ENCODE results near the gene FOXI2. TPM values are rescaled to one million over a fixed set of nuclear protein-coding genes. Genes with fewer than 3 reads are reported as not detected.

The FOXI2 gene
- total RNA-seq, 1 donor from 2014 or later: not detected

GRCh38 chr10:127744956-127745355 lies 8.0 kb downstream of the FOXI2 start:
- H3K36me3 Mint-ChIP-seq: no peaks in the 10 kb centered on the region
- no peaks in the 10 kb centered on the region for H3F3A ChIP-seq (ENCODE audit: low read depth)
- H3K9me3 ChIP-seq (ENCODE audit: low read depth): no peaks in the 10 kb centered on the region
- TF ChIP-seq EZH2 (IDR thresholded peaks at IDR 0.05) (no peak), EZH2phosphoT487 (IDR thresholded peaks at IDR 0.05) (no peak), CTCF (IDR thresholded peaks at IDR 0.05) (no peak)
- H3K9me3 Mint-ChIP-seq: peaks cover 12% of the 10 kb centered on the region
- no peaks in the 10 kb centered on the region for H4K20me1 ChIP-seq (ENCODE audit: low read depth)
- H3K9ac ChIP-seq: no peak overlapping the region
- H3K27me3 Mint-ChIP-seq (ENCODE audit: insufficient read depth, low read depth): peaks cover 29% of the 10 kb centered on the region
- no peak overlapping the region for H2AFZ ChIP-seq (replicated peaks)
- H3K79me2 ChIP-seq (ENCODE audit: low read depth): no peaks in the 10 kb centered on the region
- H3K36me3 ChIP-seq: no peaks in the 10 kb centered on the region
- no peak overlapping the region for H3K27ac ChIP-seq
- H3K4me3 ChIP-seq: no peak overlapping the region
- H3K4me2 ChIP-seq: no peak overlapping the region
- H3K4me1 Mint-ChIP-seq: peaks cover 17% of the 10 kb centered on the region
- H3K4me3 Mint-ChIP-seq: no peak overlapping the region
- H3K27ac Mint-ChIP-seq: no peak overlapping the region
- peaks cover 29% of the 10 kb centered on the region for H3K27me3 ChIP-seq
- no peak for DNase-seq (ENCODE audit: low spot score)
- peaks cover 5% of the 10 kb centered on the region for H3K4me1 ChIP-seq

- peaks cover 5% of the 10 kb centered on the region for H3K4me1 ChIP-seq
- Mint-ChIP-seq H3K9me3 (peaks cover 12% of the 10 kb centered on the region), H3K36me3 (no peaks in the 10 kb centered on the region), H3K4me1 (peaks cover 13% of the 10 kb centered on the region), H3K27me3 (ENCODE audit: insufficient read depth, low read depth) (peaks cover 23% of the 10 kb centered on the region), H3K4me3 (no peak overlapping the region), H3K27ac (no peak overlapping the region)
- H3K4me2 ChIP-seq: no peak overlapping the region
- no peaks in the 10 kb centered on the region for H3K9me3 ChIP-seq (ENCODE audit: low read depth)
- no peaks in the 10 kb centered on the region for H3K79me2 ChIP-seq (ENCODE audit: low read depth)
- no peaks in the 10 kb centered on the region for H3K36me3 ChIP-seq
- H4K20me1 ChIP-seq (ENCODE audit: low read depth): no peaks in the 10 kb centered on the region
- no peak overlapping the region for H3K9ac ChIP-seq
- no peak overlapping the region for H2AFZ ChIP-seq (replicated peaks)
- no peak overlapping the region for H3K4me3 ChIP-seq
- TF ChIP-seq EZH2 (IDR thresholded peaks at IDR 0.05) (no peak), EZH2phosphoT487 (IDR thresholded peaks at IDR 0.05) (no peak), CTCF (IDR thresholded peaks at IDR 0.05) (no peak)
- no peak for DNase-seq (ENCODE audit: low spot score)
- peaks cover 20% of the 10 kb centered on the region for H3K27me3 ChIP-seq
- no peak overlapping the region for H3K27ac ChIP-seq
- no peaks in the 10 kb centered on the region for H3F3A ChIP-seq (ENCODE audit: low read depth)
Measured at GRCh38 chr10:127745861-127746260, 8.9 kb downstream of the FOXI2 start.

GRCh38 chr10:127755753-127756152 lies 18.8 kb downstream of the FOXI2 start:
- Mint-ChIP-seq H3K4me3 (no peak overlapping the region), H3K9me3 (no peaks in the 10 kb centered on the region), H3K27me3 (ENCODE audit: insufficient read depth, low read depth) (peaks cover 2% of the 10 kb centered on the region), H3K36me3 (no peaks in the 10 kb centered on the region), H3K27ac (no peak overlapping the region), H3K4me1 (no peaks in the 10 kb centered on the region)
- Histone ChIP-seq H2AFZ (replicated peaks) (no peak overlapping the region), H3K9me3 (ENCODE audit: low read depth) (no peaks in the 10 kb centered on the region), H3F3A (ENCODE audit: low read depth) (no peaks in the 10 kb centered on the region), H4K20me1 (ENCODE audit: low read depth) (no peaks in the 10 kb centered on the region), H3K27ac (no peak overlapping the region), H3K27me3 (no peaks in the 10 kb centered on the region), H3K79me2 (ENCODE audit: low read depth) (no peaks in the 10 kb centered on the region), H3K9ac (no peak overlapping the region), H3K36me3 (no peaks in the 10 kb centered on the region), H3K4me1 (no peaks in the 10 kb centered on the region), H3K4me3 (no peak overlapping the region), H3K4me2 (no peak overlapping the region)
- no peak for DNase-seq (ENCODE audit: low spot score)
- TF ChIP-seq EZH2phosphoT487 (IDR thresholded peaks at IDR 0.05): no peak
- no peak for TF ChIP-seq CTCF (IDR thresholded peaks at IDR 0.05)
- TF ChIP-seq EZH2 (IDR thresholded peaks at IDR 0.05): no peak

All from neural progenitor cell (in vitro differentiated cells).